GM18517 (cell line): Measurements from ENCODE around the gene MARS2.
"Not testable (repeated sequence)": the region's sequence is repeated elsewhere in the genome, so short reads cannot be mapped to it uniquely, and the experiment has no call there.

Experiments
- ATAC-seq: cut with Tn5 transposase; IDR thresholded peaks from one replicate; pipeline ENCODE4 v1.9.1; 2021; ENCODE audit warnings: mild to moderate bottlenecking, moderate library complexity; ENCODE audit not compliant: unreplicated experiment

The MARS2 gene

GRCh38 chr2:197705912-197706838 is 1.0 kb downstream of the MARS2 start:
- ATAC-seq = no peak

GRCh38 chr2:197706839-197707207 is 1.7 kb downstream of the MARS2 start:
- no peak for ATAC-seq

- no peak for ATAC-seq
Observed at GRCh38 chr2:197707316-197708213, 2.4 kb downstream of the MARS2 start.

- no peak for ATAC-seq
Observed at GRCh38 chr2:197708331-197708730, 3.2 kb downstream of the MARS2 start.

GRCh38 chr2:197709140-197709539 is 4.0 kb downstream of the MARS2 start:
- not testable (repeated sequence) for ATAC-seq

GRCh38 chr2:197710424-197711042 is 5.4 kb downstream of the MARS2 start:
- ATAC-seq = peak; percentile 70

- no peak for ATAC-seq
Observed at GRCh38 chr2:197711578-197711977, 6.4 kb downstream of the MARS2 start.

- no peak for ATAC-seq
Observed at GRCh38 chr2:197713271-197713670, 8.1 kb downstream of the MARS2 start.

GRCh38 chr2:197717863-197718262 is 12.7 kb downstream of the MARS2 start:
- ATAC-seq = no peak

- ATAC-seq = no peak
Observed at GRCh38 chr2:197727011-197727410, 21.8 kb downstream of the MARS2 start.

GRCh38 chr2:197728555-197729544 is 23.7 kb downstream of the MARS2 start:
- ATAC-seq = not testable (repeated sequence)

- ATAC-seq = no peak
Observed at GRCh38 chr2:197740200-197740599, 35.0 kb downstream of the MARS2 start.
